Measurements from ENCODE around the gene TTC27. TPM values are rescaled to one million over a fixed set of nuclear protein-coding genes. Genes with fewer than 3 reads are reported as not detected.
"Not testable (repeated sequence)": the region's sequence is repeated elsewhere in the genome, so short reads cannot be mapped to it uniquely, and the experiment has no call there.

The TTC27 gene
- total RNA-seq, 2 donors from 2014 or later = 21.3 to 43.2 TPM

- Mint-ChIP-seq H3K4me3 (no peak overlapping the region), H3K9me3 (peaks cover 3% of the 10 kb centered on the region), H3K27me3 (peaks cover 0 to 7% of the 10 kb centered on the region in 2 donors), H3K27ac (no peak overlapping the region), H3K4me1 (ENCODE audit: low read depth in 2 of 2) (peaks cover 7 to 9% of the 10 kb centered on the region in 2 donors), H3K36me3 (no peaks in the 10 kb centered on the region)
- ATAC-seq = no peak
- DNase-seq (ENCODE audit: low spot score) = no peak
Measured at GRCh38 chr2:32832821-32833220, 205.0 kb downstream of the TTC27 start.

- no peaks in the 10 kb centered on the region for H3K36me3 Mint-ChIP-seq
- H3K27me3 Mint-ChIP-seq = peaks cover 0 to 5% of the 10 kb centered on the region in 2 donors
- peaks cover 7 to 9% of the 10 kb centered on the region in 2 donors for H3K4me1 Mint-ChIP-seq (ENCODE audit: low read depth in 2 of 2)
- DNase-seq (ENCODE audit: low spot score) (no peak), ATAC-seq (no peak)
- H3K27ac Mint-ChIP-seq = no peak overlapping the region
- no peak overlapping the region for H3K4me3 Mint-ChIP-seq
- peaks cover 3% of the 10 kb centered on the region for H3K9me3 Mint-ChIP-seq
Measured at GRCh38 chr2:32833709-32834108, 205.9 kb downstream of the TTC27 start.

GRCh38 chr2:32835148-32835547 lies 207.3 kb downstream of the TTC27 start:
- Mint-ChIP-seq H3K4me1 (ENCODE audit: low read depth in 2 of 2) (peaks cover 7 to 9% of the 10 kb centered on the region in 2 donors), H3K27ac (peak overlapping the region in 1 of 2 donors; percentile 15), H3K36me3 (no peaks in the 10 kb centered on the region), H3K27me3 (no peaks in the 10 kb centered on the region), H3K4me3 (no peak overlapping the region), H3K9me3 (no peaks in the 10 kb centered on the region)
- no peak for DNase-seq (ENCODE audit: low spot score)
- no peak for ATAC-seq

GRCh38 chr2:32836933-32837332 lies 209.1 kb downstream of the TTC27 start:
- H3K9me3 Mint-ChIP-seq = no peaks in the 10 kb centered on the region
- peaks cover 7 to 9% of the 10 kb centered on the region in 2 donors for H3K4me1 Mint-ChIP-seq (ENCODE audit: low read depth in 2 of 2)
- no peaks in the 10 kb centered on the region for H3K27me3 Mint-ChIP-seq
- H3K27ac Mint-ChIP-seq = no peak overlapping the region
- H3K36me3 Mint-ChIP-seq = no peaks in the 10 kb centered on the region
- ATAC-seq = no peak
- DNase-seq (ENCODE audit: low spot score) = no peak
- no peak overlapping the region for H3K4me3 Mint-ChIP-seq

- no peak overlapping the region for H3K27ac Mint-ChIP-seq
- peaks cover 7 to 9% of the 10 kb centered on the region in 2 donors for H3K4me1 Mint-ChIP-seq (ENCODE audit: low read depth in 2 of 2)
- no peak overlapping the region for H3K4me3 Mint-ChIP-seq
- DNase-seq (ENCODE audit: low spot score) (no peak), ATAC-seq (no peak)
- H3K36me3 Mint-ChIP-seq = no peaks in the 10 kb centered on the region
- peaks cover 0 to under 1% of the 10 kb centered on the region in 2 donors for H3K27me3 Mint-ChIP-seq
- no peaks in the 10 kb centered on the region for H3K9me3 Mint-ChIP-seq
Measured at GRCh38 chr2:32838418-32838817, 210.6 kb downstream of the TTC27 start.

GRCh38 chr2:32838949-32839348 lies 211.1 kb downstream of the TTC27 start:
- Mint-ChIP-seq H3K27me3 (peaks cover 0 to 2% of the 10 kb centered on the region in 2 donors), H3K27ac (no peak overlapping the region), H3K36me3 (no peaks in the 10 kb centered on the region), H3K9me3 (no peaks in the 10 kb centered on the region), H3K4me1 (ENCODE audit: low read depth in 2 of 2) (peaks cover 7 to 9% of the 10 kb centered on the region in 2 donors), H3K4me3 (no peak overlapping the region)
- no peak for ATAC-seq
- no peak for DNase-seq (ENCODE audit: low spot score)

- H3K36me3 Mint-ChIP-seq = no peaks in the 10 kb centered on the region
- H3K4me3 Mint-ChIP-seq = no peak overlapping the region
- H3K4me1 Mint-ChIP-seq (ENCODE audit: low read depth in 2 of 2) = no peaks in the 10 kb centered on the region
- peaks cover 8% of the 10 kb centered on the region in 2 donors for H3K27me3 Mint-ChIP-seq
- DNase-seq (ENCODE audit: low spot score) (no peak), ATAC-seq (no peak)
- H3K9me3 Mint-ChIP-seq = no peaks in the 10 kb centered on the region
- H3K27ac Mint-ChIP-seq = no peak overlapping the region
Measured at GRCh38 chr2:32841931-32842898, 214.4 kb downstream of the TTC27 start.

GRCh38 chr2:32843699-32844098 lies 215.8 kb downstream of the TTC27 start:
- no peaks in the 10 kb centered on the region for H3K9me3 Mint-ChIP-seq
- H3K4me1 Mint-ChIP-seq (ENCODE audit: low read depth in 2 of 2) = no peaks in the 10 kb centered on the region
- peaks cover 12 to 13% of the 10 kb centered on the region in 2 donors for H3K27me3 Mint-ChIP-seq
- H3K27ac Mint-ChIP-seq = no peak overlapping the region
- H3K4me3 Mint-ChIP-seq = no peak overlapping the region
- H3K36me3 Mint-ChIP-seq = no peaks in the 10 kb centered on the region
- no peak for DNase-seq (ENCODE audit: low spot score)
- ATAC-seq = no peak

GRCh38 chr2:32844253-32844652 lies 216.4 kb downstream of the TTC27 start:
- peaks cover 12 to 13% of the 10 kb centered on the region in 2 donors for H3K27me3 Mint-ChIP-seq
- ATAC-seq (no peak), DNase-seq (ENCODE audit: low spot score) (no peak)
- no peaks in the 10 kb centered on the region for H3K4me1 Mint-ChIP-seq (ENCODE audit: low read depth in 2 of 2)
- no peaks in the 10 kb centered on the region for H3K9me3 Mint-ChIP-seq
- H3K36me3 Mint-ChIP-seq = no peaks in the 10 kb centered on the region
- no peak overlapping the region for H3K27ac Mint-ChIP-seq
- no peak overlapping the region for H3K4me3 Mint-ChIP-seq

GRCh38 chr2:32846274-32846673 lies 218.4 kb downstream of the TTC27 start:
- not testable (repeated sequence) for H3K4me3 Mint-ChIP-seq; DNase-seq (ENCODE audit: low spot score); ATAC-seq; H3K9me3 Mint-ChIP-seq; H3K36me3 Mint-ChIP-seq; H3K4me1 Mint-ChIP-seq (ENCODE audit: low read depth in 2 of 2); H3K27ac Mint-ChIP-seq
- peaks cover 18% of the 10 kb centered on the region in 2 donors for H3K27me3 Mint-ChIP-seq

GRCh38 chr2:32847734-32848133 lies 219.9 kb downstream of the TTC27 start:
- H3K27ac Mint-ChIP-seq = no peak overlapping the region
- H3K9me3 Mint-ChIP-seq = no peaks in the 10 kb centered on the region
- no peak overlapping the region for H3K4me3 Mint-ChIP-seq
- DNase-seq (ENCODE audit: low spot score) (no peak), ATAC-seq (no peak)
- H3K36me3 Mint-ChIP-seq = no peaks in the 10 kb centered on the region
- H3K4me1 Mint-ChIP-seq (ENCODE audit: low read depth in 2 of 2) = no peaks in the 10 kb centered on the region
- peaks cover 18% of the 10 kb centered on the region in 2 donors for H3K27me3 Mint-ChIP-seq

- Mint-ChIP-seq H3K4me3 (no peak overlapping the region), H3K9me3 (no peaks in the 10 kb centered on the region), H3K27me3 (peaks cover 19 to 27% of the 10 kb centered on the region in 2 donors), H3K27ac (no peak overlapping the region), H3K36me3 (no peaks in the 10 kb centered on the region), H3K4me1 (ENCODE audit: low read depth in 2 of 2) (no peaks in the 10 kb centered on the region)
- ATAC-seq (no peak), DNase-seq (ENCODE audit: low spot score) (no peak)
Measured at GRCh38 chr2:32849456-32850194, 221.8 kb downstream of the TTC27 start.

- H3K4me1 Mint-ChIP-seq (ENCODE audit: low read depth in 2 of 2) = no peaks in the 10 kb centered on the region
Measured at GRCh38 chr2:32851777-32852439, 224.1 kb downstream of the TTC27 start.

More at GRCh38 chr2:32851777-32852439, 224.1 kb downstream of the TTC27 start:
- Mint-ChIP-seq H3K27me3 (peaks cover 16 to 21% of the 10 kb centered on the region in 2 donors), H3K36me3 (no peaks in the 10 kb centered on the region), H3K27ac (no peak overlapping the region), H3K9me3 (no peaks in the 10 kb centered on the region), H3K4me3 (no peak overlapping the region)
- no peak for ATAC-seq
- DNase-seq (ENCODE audit: low spot score) = no peak
